HG02973 (cell line): Measurements from ENCODE around the gene TTLL1.
A peak's percentile ranks its signal among the peaks of the same experiment; 100 is the strongest.

Source experiments
- ATAC-seq: cut with Tn5 transposase; IDR thresholded peaks from one replicate; pipeline ENCODE4 v1.9.1; 2021; ENCODE audit warnings: moderate library complexity; ENCODE audit not compliant: unreplicated experiment

TTLL1 gene

DNA sequence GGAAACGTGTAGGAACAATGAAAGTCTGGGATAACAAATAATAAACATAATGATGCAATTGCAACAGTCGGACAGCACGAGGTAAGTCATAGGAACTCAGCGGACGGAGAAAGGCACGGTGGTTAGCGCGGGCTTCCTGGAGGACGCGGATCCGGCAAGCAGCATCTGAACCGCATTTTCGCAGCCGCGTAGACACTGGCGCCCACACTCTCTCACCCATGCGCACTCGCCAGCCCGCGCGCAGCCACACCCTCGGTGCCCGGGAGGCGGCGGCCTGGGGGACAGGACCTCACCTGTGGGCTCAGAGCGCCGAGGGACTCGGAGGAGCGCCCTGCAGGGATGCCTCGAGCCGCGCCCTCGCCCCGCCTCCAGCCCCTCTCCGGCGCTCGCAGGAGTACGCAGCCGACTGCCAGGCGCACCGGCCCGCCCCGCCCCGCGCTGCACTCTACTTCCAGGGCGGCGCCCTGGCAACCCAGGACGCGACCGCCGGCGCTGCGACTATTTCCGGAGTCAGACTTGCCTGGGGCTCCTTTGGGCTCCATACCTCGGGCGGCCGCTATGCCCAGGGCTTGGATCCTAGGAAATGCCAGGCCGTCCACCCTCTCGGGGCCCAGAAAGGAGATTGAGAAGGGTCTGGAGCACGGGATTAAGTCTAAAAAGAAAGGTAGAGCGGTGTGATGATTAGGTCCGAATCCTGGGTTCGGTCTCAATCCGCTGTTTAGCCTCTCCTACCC lies at the start of gene TTLL1:
Gene TTLL1 (minus strand): TSS at position 408 of the 734 bp plus-strand sequence. CDS start 13,805 bp downstream, outside the sequence.
- ATAC-seq: peak; percentile 73

DNA sequence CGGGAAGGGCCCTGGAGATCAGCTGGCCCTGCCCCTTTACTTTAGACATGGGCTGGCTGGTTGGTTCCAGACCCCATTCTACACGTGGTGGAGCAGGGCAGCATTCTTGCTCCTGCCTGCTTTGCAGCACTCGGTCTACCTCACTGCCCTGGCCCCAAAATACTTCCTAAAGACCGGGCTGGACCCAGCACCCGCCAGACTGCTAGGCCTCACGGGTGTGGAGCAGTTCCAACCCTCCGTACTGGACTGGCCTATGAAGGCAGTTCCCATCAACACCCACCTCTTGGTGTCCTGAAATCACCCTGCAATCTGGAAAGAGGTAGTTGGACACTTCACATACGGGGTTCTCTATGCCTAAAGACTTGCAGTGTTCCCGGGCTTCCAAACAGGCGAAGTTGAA lies 47.6 kb upstream of the TTLL1 start:
- ATAC-seq: no peak

DNA sequence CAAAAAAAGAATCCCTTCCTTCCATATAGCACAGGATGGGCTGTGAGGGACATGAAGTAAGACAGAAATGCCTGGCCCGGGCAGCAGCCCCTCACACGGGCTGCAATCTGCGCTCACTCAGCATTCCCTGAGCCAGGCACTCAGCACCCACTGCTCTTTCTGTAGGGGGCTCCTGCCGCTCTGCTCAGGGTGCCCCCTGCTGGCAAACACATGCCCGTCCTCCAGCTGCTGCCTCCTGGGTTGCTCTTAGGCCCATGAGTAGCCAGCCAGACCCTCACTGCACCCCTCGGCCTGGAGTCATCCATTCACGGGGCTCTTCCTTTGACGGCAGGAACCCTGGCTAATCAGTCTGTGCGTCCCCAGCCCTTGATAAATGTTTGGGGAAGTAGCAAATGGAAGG lies 47.1 kb upstream of the TTLL1 start:
- ATAC-seq: no peak

DNA sequence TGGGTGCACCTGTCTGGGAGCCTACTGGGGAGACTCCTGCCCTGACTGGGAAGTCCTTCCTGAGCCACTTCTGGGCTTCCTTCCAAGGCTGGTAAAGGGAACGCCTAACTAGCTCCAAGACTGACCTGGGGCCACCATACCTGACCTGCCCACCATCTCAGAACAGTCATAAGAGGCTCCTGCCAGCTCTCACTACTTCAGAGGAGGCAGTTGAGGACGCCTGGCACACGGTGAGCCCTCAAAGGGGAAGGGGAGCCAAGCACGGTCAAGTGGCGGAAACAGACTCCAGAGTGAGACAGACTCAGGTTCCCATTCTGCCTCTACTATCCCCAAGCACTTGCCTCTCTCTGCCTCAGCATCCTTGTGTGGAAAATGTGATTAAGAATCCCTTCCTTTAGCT lies 46.4 kb upstream of the TTLL1 start:
- ATAC-seq: no peak

DNA sequence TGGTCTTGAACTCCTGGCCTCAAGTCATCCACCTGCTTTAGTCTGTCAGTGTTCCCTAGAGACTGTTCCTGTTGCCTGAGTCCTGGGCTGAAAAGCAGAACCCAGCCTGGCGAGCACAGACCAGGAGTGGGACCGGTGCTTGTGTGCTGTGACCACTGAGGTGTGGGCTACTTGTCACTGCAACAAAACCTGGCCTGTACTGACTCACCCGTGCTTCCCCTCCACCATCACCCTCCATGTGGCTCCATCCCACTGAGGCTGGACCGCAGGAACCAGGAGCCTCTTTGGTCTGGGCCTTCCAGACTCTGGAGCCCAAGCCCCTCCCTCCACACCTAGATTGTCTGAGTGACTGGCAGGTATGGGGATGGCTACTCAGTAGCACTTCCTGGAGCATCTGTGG lies 45.4 kb upstream of the TTLL1 start:
- no peak for ATAC-seq

DNA sequence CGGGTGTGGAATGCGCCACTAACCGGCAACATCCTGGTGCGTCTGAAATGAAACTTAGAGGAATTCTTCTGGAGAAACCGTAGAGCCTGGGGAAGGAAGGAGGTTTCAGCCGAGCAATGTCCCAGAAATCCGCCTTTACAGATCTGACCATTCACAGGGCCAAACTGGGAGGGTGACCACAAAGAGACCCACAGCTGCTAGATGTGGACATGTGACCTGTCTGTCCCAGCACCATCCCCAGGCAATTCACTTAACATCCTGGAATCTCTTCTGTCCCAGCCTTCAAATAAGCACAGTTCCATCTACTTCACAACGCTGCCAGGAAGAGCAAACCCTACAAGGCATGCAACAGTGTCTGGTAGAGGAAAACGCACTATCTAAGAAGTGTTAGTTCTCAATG lies 44.2 kb upstream of the TTLL1 start:
- ATAC-seq: no peak

DNA sequence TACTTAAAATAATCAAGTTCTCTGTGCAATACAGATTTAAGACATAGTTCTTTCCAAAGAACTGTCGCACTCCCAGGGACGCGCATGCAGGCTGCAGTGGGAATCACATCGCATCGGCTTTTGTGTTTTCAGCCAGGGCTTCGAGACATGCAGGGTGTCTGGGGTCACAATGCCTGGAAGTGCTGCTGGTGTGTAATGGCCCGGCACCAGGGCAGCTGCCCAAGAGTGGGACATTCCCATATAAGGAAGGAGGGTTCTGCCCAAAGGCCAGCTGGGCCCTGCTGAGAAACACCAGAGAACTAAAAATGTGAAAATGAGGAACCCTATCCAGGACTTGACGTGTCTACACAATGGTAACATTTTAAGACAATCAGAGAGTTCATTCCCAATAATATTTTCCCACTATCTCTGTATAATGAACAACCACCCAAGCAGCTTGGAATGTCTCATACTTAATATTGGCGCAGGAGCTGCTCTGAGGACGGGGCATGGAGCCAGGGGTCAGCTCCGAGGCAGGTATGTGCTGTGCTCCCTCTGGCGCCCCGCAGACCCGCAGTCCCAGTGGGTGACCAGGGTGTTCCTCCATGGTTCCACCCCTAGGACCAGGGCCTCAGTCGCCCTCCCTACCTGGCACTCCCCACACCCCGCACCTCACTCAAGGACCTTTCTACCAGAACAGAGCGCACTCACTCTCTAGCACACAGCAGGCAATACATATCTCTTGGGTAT lies 42.7 kb upstream of the TTLL1 start:
- ATAC-seq: no peak

DNA sequence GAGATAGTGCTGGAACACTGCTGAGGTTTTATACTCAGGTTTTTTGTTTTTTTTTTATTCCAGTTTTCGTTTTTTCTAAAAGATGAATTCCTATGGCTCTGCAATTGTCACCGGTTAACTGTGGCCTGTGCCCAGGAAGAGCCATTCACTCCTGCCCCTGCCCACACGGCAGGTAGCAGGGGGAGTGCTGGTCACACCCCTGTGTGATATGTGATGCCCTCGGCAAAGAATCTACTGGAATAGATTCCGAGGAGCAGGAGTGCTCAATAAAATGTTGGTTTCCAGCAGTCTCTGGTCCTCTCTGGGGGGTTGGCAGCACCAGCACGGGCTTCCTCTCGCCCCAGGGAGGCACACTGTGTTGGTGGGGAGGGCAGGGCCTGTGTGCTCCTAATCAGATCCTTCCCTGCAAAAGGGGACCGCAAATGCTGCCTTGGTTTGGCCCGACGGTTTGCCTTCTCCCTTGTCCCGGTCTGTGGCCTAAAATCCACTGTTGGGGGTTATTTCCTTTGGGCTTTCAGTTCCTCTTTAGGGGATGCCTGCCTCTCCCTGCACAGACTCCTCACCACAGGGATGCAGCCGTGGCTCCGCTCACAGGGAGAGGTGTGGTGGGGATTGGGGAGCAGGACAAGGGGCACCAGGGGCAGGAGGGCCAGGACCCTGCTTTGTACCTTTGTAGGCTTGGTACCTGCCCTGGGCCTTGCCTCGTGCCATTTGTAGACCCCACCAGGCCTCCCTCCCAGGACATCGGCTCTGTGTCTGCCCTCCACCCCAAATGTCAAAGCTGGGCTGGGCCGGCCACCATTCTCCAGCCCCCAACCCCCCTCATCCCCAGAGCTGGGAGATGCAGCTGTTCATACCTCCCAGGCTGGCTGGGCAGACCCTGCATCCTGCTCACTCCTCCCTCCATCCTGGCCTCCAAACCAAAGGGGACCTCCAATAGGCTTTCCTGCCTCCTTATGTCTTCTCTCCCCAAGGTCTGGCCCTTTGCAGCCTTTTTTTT lies 40.5 kb upstream of the TTLL1 start:
- no peak for ATAC-seq

DNA sequence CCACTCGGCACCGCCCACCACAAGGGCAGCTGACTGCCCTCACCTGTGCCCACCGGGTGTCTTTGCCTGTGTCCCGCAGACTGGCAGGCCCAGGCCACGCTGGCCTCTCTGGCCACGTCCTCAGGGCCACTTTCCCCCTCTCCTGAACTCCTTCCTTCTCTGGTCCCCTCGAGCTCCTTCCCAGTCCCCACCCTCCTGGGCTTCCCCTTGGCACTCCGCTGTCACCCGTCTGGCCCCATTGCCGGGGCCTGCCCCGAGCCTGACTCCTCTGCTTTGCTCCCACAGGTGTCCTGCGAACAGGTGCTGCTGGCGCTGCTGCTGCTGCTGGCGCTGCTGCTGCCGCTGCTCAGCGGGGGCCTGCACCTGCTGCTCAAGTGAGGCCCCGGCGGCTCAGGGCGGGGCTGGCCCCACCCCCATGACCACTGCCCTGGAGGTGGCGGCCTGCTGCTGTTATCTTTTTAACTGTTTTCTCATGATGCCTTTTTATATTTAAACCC lies 39.8 kb upstream of the TTLL1 start:
- ATAC-seq: no peak

DNA sequence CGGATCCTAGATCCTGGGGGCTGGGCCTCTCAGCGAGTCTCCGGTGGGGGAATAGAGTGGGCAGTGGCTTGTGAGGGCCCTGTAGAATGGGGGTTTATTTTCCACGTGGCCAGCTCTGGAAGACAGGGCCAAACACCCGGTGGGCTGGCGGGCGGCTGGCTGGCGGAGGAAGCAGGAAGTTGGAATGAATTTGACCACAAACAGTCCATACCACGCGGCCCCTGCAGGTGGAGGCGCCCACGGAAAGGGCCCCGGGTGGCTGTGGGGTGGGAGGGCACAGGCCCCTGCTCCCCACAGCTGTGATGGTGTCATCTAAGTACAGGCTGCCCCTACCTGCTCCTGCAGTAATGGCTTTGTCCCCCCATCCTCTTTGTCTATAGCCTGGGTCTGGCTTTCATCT lies 38.9 kb upstream of the TTLL1 start:
- ATAC-seq: no peak

DNA sequence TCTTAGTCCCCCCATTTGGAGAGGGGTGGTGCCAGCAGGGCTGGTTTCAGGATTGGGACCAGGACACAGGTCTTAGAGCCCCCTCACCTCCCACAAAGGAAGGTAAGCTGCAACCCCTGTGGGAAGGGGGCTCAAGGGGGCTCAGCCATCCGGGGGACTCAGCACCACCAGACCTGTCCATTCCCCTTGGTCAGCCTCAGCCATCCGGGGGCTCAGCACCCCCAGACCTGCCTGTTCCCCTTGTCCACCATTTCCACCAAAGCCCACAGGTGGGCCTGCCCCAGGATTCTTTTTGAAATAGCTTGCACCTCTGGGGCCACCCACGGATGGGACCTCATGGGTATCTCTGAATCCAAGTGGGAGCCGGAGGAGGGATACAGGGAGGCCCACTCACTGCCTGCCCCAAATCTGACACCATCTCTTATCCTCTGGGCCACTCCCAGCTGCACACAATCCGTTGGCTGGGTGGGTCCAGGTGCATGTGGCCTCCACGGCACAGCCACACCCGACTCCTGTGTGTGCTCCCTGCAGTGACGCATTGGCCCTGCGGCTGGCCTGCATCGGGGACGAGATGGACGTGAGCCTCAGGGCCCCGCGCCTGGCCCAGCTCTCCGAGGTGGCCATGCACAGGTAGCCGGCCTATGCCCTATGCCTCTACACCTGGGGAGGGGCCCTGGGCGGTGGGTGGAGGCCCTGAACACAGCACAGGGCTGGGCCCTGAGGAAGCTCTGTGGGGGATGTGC lies 38.1 kb upstream of the TTLL1 start:
- no peak for ATAC-seq

DNA sequence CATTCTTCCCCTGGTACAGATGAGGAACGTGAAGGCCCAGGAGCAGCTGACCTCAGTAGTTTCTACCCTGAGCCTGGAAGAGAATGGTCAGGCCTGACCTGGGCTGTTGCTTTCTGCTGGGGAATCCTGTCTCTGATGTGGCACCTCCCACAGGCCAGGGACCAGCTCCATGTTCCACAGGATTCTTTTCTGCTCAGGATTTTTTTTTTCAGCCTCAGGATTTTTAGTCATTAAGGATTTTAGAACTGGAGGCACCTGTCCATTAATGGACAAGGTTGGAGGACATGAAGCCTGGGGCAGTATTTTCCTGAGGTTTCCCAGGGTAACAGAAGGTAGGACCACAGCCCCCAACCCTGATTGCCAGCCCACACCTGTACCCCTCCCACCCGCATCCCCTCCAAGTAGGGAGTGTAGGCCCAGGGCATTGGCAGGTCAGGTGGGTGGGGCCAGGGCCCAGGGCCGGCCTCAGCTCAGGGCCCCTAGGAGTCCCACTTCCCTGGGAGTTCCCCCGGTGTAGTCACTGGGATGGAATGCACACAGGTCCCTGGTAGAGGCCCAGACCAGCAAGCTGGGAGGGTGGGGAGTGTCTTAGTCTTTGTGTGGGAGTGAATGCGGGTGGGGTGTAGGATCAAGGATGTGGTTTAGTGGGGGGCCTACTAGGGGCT lies 37.4 kb upstream of the TTLL1 start:
- ATAC-seq: no peak

DNA sequence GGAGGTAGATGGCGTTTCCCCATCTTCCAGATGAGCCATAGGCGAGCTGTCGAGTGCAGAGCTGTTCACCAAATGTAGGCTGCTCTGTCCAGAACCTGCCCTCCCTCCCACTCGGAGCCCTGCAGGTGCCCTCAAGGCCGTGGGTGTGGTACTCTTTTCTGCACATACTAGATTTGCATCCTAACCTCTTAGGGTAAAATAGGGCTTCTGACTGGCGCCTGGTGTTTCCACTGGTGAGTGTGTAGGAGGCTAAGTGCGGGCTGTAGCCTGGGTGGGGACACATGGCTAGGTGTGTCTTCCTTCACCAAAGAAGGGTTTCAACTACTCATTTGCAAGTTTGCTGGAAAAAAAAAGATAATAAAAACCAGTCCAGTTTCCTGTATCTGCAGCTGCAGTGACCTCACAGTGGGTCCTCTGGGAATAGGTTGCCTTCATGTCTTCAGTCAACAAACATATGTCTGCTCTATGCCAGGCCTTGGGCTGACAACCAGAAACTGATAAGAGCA lies 29.8 kb upstream of the TTLL1 start:
- ATAC-seq: no peak

DNA sequence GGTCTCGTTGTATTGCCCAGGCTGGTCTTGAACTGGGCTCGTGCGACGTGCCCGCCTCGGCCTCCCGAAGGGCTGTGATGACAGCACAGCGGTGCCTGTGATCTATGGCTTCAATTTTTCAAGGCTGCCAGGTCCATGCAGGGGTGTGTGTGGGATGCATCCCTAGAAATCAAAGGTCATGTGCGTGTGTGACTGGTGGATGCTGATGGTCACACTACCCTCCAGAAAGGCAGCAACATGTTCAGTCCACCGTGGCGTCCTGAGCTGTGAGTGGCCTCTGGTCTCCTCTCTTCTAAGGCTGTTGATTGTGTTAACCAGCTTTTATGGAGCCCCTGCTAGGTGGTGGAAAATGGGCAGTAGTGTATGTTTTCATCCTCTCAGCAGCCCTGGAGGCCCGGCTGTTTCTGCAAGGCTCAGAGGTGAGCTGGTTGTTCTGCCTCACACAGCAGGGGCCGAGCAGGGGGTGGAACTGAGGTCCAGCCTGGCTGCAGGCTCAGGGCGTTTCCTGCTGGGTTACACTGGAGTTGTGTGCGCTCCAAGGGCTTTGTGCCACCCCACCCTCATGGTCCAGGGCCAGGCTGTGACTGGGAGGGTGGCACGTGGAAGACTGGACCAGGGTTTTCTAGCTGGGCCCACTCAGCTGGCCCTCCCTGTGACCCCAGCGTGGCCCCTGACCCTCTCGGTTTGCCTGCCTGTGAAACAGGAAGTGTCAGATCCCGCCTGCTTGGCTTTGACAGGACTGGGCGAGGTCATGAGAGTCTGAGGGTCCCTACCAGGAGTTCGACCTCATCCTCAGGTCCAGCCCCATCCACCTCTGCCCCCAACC lies 29.0 kb upstream of the TTLL1 start:
- no peak for ATAC-seq

DNA sequence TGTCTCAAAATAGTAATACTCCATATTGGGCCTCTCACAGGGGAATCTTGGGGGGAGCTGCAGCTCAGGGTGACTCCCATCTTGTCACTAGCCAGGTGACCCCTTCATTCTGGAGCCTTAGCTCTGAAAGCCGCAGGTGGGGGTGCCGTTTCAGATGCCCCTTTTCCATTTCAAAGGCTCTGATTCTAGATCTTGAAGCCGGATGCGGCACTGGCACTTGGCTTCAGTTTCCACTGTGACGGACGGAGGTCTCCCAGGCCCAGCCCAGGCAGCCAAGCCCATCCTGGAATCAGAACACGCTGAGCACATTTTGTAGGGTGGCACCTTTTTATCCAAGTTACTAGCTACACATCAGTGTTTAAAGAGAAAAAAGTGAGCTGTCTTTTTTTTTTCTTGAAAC lies 27.7 kb upstream of the TTLL1 start:
- ATAC-seq: no peak

DNA sequence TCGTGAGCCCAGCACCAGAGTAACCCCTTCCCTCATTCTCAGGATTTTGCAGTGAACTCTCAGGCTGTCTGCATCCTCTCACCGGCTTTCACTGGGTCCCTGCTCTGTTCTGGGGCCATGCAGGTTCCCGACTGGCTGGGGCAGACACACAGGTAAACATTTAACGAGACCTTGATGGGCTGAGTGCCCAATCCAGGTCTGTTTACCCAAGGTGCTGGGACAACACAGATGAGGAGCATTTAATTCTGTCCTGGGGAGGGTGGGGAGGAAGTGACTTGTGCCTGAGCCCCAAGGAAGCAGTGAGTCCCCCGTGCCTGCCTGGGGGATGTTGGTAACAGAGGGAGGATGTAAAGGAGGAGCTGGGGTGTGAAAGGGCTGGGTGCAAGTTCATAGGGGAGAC lies 25.8 kb upstream of the TTLL1 start:
- no peak for ATAC-seq

DNA sequence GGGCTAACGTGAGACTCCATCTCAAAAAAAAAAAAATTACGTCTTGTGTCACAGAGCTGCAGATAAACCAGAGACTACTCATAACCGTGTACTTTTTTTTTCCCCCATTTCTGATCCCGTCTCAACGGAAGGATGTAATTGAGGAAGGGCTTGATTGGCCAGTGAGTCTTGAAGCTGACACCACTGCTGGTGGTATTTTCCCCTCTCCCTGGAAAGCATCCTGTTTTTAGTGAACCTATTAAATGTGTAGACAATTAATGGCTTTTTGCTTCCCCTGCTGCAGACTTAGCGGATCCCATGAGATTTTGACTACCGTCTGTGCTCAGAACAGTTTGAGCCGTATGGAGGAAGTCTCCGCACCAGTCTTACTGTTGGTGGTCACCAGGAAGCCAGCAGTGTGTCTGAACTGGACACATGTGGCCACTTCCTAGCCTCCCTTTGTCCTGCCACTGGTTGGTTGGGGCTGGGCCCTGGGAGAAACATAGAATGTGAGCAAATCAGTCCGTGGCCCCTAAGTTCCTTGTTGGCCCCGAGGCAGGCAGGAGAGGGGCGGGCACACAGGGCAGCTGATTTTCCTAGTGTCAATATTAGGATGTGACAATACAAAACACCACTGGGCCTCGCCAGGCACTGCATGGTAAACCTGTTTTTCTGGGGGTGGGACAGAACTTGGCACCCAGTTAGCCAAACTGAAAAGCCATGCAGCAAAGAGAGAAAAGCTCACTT lies 24.5 kb upstream of the TTLL1 start:
- no peak for ATAC-seq

DNA sequence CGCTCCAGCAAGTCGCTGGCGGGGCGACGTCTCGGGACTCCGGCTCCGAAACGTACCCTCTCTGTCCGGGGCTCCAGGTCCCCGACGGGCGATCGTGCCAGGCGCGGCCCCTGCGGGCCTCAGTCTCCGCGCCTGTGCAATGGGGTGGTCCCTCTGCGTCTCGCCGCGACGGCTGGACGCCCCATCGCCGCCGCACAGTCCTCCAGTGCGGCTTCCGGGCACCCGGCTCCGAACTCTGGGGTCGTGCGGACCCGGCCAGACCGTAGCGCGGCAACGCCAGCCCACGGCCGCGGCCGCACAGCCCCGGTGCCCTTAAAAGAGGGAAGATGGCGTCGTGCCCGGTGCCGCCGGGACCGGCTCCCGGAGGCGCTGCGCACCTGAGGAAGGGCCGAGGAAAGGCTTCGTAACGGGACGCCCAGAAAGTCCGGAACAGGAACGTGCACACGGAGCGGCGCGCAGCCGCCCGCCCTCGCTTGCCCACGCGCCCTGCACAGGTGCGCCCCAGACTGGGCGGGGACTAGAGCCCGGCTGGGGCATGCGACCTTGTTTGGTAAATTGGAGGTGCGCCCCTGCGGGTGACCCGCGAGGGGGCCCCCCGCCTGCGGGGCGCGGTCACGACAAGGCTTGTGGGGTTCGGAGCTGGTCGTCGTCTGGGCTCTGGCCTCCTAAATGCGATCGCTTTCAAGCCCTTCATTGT lies 21.9 kb upstream of the TTLL1 start:
- ATAC-seq: no peak
